Fibroblast of lung (primary cell): Measurements from ENCODE around the gene LGI1. TPM values are rescaled to one million over a fixed set of nuclear protein-coding genes. Genes with fewer than 3 reads are reported as not detected.

Source experiments
- DNase-seq, 2 donors: peaks; one replicate each; pipeline versions ENCODE4 v3.0.0 to v3.0.0-alpha.2; 2010; ENCODE audit warnings: low read depth in 2 of 2
- H2AFZ ChIP-seq: 2 replicates; pipeline ENCODE4 v1.5.1; 2012; ENCODE audit warnings: low read length, control low read depth, inconsistent platforms
- H3K27ac ChIP-seq: 2 replicates; pipeline ENCODE4 v1.5.1; 2011; ENCODE audit warnings: low read length, control low read depth; ENCODE audit not compliant: insufficient read depth
- H3K27me3 ChIP-seq: 2 replicates; pipeline ENCODE4 v1.5.1; 2011; ENCODE audit warnings: mild to moderate bottlenecking, low read length; ENCODE audit not compliant: control insufficient read depth, insufficient read depth
- H3K36me3 ChIP-seq: 2 replicates; pipeline ENCODE4 v1.5.1; 2011; ENCODE audit warnings: low read length; ENCODE audit not compliant: control insufficient read depth, insufficient read depth
- H3K4me1 ChIP-seq: 2 replicates; pipeline ENCODE4 v1.5.1; 2011; ENCODE audit warnings: low read length; ENCODE audit not compliant: control insufficient read depth, insufficient read depth; ENCODE audit errors: extremely low read depth
- H3K4me2 ChIP-seq: 2 replicates; pipeline ENCODE4 v1.5.1; 2011; ENCODE audit warnings: low read length, control low read depth; ENCODE audit not compliant: insufficient read depth; ENCODE audit errors: extremely low read depth
- H3K4me3 ChIP-seq, 4 experiments: fragments of 200-600 bp in 1 of 4; sonication (generic) in 1 of 4; replicated peaks in 1 of 4; 2 replicates each; pipeline ENCODE4 v1.5.1; 2011 to 2016; ENCODE audit warnings: low read length in 4 of 4, low read depth in 3 of 4, mild to moderate bottlenecking in 3 of 4, control low read depth in 2 of 4, inconsistent platforms in 1 of 4, mixed read lengths in 1 of 4; ENCODE audit not compliant: insufficient read depth in 1 of 4; ENCODE audit errors: control extremely low read depth in 1 of 4
- H3K79me2 ChIP-seq: 2 replicates; pipeline ENCODE4 v1.5.1; 2012; ENCODE audit warnings: mild to moderate bottlenecking, low read length, inconsistent platforms; ENCODE audit not compliant: control insufficient read depth, insufficient read depth
- H3K9ac ChIP-seq: 2 replicates; pipeline ENCODE4 v1.5.1; 2011; ENCODE audit warnings: mild to moderate bottlenecking, low read length, control low read depth; ENCODE audit not compliant: insufficient read depth
- H3K9me3 ChIP-seq: 2 replicates; pipeline ENCODE4 v1.5.1; 2012; ENCODE audit warnings: low read depth, low read length; ENCODE audit not compliant: control insufficient read depth, insufficient read depth
- H4K20me1 ChIP-seq: 2 replicates; pipeline ENCODE4 v1.5.1; 2011; ENCODE audit warnings: low read length; ENCODE audit not compliant: control insufficient read depth, insufficient read depth; ENCODE audit errors: extremely low read depth
- EZH2 ChIP-seq: IDR thresholded peaks from 2 replicates; pipeline ENCODE4 v1.5.1; 2012; ENCODE audit warnings: low read length, control low read depth, mild to moderate bottlenecking; ENCODE audit errors: missing control alignments
- polyA minus RNA-seq: library from RNA; depleted of rRNA, polyadenylated mRNA; stranded (reverse); fragments of >200 nt; gene quantifications from 2 replicates; pipeline ENCODE4 v1.2.3, GENCODE V29; 2011; ENCODE audit warnings: low replicate concordance
- polyA plus RNA-seq, 2 donors: library from polyadenylated mRNA; depleted of rRNA in 1 of 2; stranded (reverse) in 1 of 2; unstranded in 1 of 2; fragments of >200 nt; gene quantifications; 2 replicates each; pipeline ENCODE4 v1.2.1, GENCODE V29; 2011 to 2012; ENCODE audit warnings: missing spikeins in 1 of 2
- total RNA-seq: library from RNA; depleted of rRNA; stranded (reverse); fragments of >200 nt; gene quantifications from 2 replicates; pipeline ENCODE4 v1.2.1, GENCODE V29; 2014
- TF ChIP-seq, protein P1 (sequence below), 2 donors: IDR thresholded peaks in 1 of 2; conservative IDR thresholded peaks in 1 of 2; 1 replicate in 1 of 2; 2 replicates in 1 of 2; pipeline ENCODE4 v1.5.1; 2011 to 2012; ENCODE audit warnings: low read length in 2 of 2, control low read depth in 1 of 2, inconsistent platforms in 1 of 2, low read depth in 1 of 2, mild to moderate bottlenecking in 1 of 2

The LGI1 gene
- total RNA-seq (not detected in 2 replicates), polyA plus RNA-seq (not detected in 2 replicates), polyA minus RNA-seq (not detected in 2 replicates)
- not detected in 2 replicates for polyA plus RNA-seq (2012)

DNA sequence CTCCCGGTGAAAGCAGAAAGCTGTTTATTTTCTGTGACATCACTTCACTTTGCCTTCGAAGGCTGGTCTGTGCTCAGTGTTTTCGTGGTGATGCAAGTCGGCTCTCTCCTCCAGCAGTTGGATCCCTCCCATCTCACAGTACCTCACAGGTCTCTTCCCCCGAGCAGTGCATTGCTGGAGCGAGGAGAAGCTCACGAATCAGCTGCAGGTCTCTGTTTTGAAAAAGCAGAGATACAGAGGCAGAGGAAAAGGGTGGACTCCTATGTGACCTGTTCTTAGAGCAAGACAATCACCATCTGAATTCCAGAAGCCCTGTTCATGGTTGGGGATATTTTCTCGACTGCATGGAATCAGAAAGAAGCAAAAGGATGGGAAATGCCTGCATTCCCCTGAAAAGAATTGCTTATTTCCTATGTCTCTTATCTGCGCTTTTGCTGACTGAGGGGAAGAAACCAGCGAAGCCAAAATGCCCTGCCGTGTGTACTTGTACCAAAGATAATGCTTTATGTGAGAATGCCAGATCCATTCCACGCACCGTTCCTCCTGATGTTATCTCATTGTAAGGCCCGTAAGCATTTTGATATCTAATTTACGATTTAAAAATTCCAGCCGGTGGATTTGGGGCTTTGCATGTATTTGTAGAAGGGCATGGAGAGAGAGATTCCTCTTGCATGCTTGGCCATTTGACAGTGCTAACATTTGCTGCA lies at the start of gene LGI1:
TSS of gene LGI1 (plus strand) at position 136 of the 707 bp plus-strand sequence. CDS start at position 345, 209 bp downstream.
- H3K36me3 ChIP-seq = no peaks in the 10 kb centered on the region
- no peak within 1 kb of the TSS for H2AFZ ChIP-seq
- H3K9me3 ChIP-seq = no peaks in the 10 kb centered on the region
- peak within 1 kb of the TSS in 1 of 4 experiments; percentile 29 for H3K4me3 ChIP-seq
- no peaks in the 10 kb centered on the region for H4K20me1 ChIP-seq
- TF ChIP-seq EZH2 = no peak
- TF ChIP-seq, protein P1, sequence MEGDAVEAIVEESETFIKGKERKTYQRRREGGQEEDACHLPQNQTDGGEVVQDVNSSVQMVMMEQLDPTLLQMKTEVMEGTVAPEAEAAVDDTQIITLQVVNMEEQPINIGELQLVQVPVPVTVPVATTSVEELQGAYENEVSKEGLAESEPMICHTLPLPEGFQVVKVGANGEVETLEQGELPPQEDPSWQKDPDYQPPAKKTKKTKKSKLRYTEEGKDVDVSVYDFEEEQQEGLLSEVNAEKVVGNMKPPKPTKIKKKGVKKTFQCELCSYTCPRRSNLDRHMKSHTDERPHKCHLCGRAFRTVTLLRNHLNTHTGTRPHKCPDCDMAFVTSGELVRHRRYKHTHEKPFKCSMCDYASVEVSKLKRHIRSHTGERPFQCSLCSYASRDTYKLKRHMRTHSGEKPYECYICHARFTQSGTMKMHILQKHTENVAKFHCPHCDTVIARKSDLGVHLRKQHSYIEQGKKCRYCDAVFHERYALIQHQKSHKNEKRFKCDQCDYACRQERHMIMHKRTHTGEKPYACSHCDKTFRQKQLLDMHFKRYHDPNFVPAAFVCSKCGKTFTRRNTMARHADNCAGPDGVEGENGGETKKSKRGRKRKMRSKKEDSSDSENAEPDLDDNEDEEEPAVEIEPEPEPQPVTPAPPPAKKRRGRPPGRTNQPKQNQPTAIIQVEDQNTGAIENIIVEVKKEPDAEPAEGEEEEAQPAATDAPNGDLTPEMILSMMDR (conservative IDR thresholded peaks at IDR 0.05 in 1 of 2, IDR thresholded peaks at IDR 0.05 in 1 of 2; ENCODE audit: low read depth in 1 of 2, low read length in 2 of 2) = no peak
- peaks cover 7% of the 10 kb centered on the region for H3K27me3 ChIP-seq
- H3K27ac ChIP-seq = no peak within 1 kb of the TSS
- peak in 1 of 2 donors; percentile 25 for DNase-seq
- H3K79me2 ChIP-seq = no peaks in the 10 kb centered on the region
- no peak within 1 kb of the TSS for H3K9ac ChIP-seq
- no peak within 1 kb of the TSS for H3K4me2 ChIP-seq
- H3K4me1 ChIP-seq = no peaks in the 10 kb centered on the region

DNA sequence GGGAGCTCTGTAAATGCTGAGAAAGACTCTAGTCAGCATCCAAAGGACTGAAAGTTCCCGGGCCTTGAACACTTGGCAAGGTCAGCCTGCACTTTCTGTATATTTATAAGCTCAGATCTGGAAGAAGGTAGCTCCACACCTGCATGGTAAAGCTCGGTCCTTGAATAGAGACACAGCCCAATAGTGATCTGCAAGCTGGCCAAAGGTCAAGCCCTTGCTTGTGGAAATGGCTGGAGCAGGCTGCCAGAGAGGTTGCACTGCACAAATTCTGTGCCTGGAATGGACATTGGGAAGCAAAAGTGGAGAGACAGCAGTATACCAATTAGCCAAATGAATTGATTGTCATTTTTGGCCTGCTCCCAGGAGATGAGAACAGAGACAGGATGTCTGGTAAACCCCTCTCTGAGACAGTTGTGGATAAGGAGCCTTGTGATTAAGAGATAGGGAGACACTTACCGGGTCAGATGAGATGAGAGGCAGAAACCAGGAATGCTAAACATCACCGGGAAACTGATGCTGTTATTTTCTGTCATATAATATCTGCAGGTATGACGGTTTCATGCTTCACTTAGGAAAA lies 47.3 kb upstream of the LGI1 start:
- no peak for DNase-seq
- Histone ChIP-seq H3K27ac (no peak overlapping the region), H3K4me3 (no peak overlapping the region), H3K4me1 (no peaks in the 10 kb centered on the region), H3K79me2 (no peaks in the 10 kb centered on the region), H4K20me1 (no peaks in the 10 kb centered on the region), H3K27me3 (peaks cover 3% of the 10 kb centered on the region), H2AFZ (no peak overlapping the region), H3K36me3 (no peaks in the 10 kb centered on the region), H3K9ac (no peak overlapping the region), H3K9me3 (no peaks in the 10 kb centered on the region), H3K4me2 (no peak overlapping the region)
- no peak for TF ChIP-seq EZH2
- TF ChIP-seq, protein P1 (conservative IDR thresholded peaks at IDR 0.05 in 1 of 2, IDR thresholded peaks at IDR 0.05 in 1 of 2; ENCODE audit: low read depth in 1 of 2, low read length in 2 of 2) = no peak

DNA sequence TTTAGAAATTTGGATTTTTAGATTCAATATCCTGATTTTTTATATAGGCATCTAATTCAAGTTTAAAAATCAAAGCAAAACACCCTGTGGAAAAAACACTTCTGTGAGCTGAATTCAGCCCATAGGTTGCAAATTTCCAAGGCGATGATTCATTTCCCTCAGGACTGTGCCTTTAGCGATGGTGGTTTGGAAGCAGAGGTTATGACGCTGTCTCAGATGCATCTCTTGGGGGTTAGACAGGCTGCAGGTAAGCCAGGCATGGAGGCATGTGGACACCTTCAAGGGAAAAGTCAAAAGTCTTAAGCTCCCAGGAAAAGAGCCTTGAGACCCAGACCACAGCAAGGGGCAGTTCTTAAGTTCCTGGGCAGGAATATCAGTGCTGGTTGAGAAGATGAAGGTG lies 45.8 kb upstream of the LGI1 start:
- H3K4me2 ChIP-seq = no peak overlapping the region
- no peak overlapping the region for H2AFZ ChIP-seq
- H3K36me3 ChIP-seq = no peaks in the 10 kb centered on the region
- no peak overlapping the region for H3K9ac ChIP-seq
- H3K79me2 ChIP-seq = no peaks in the 10 kb centered on the region
- no peaks in the 10 kb centered on the region for H4K20me1 ChIP-seq
- no peaks in the 10 kb centered on the region for H3K9me3 ChIP-seq
- H3K4me3 ChIP-seq = no peak overlapping the region
- TF ChIP-seq EZH2 = no peak
- TF ChIP-seq, protein P1 (conservative IDR thresholded peaks at IDR 0.05 in 1 of 2, IDR thresholded peaks at IDR 0.05 in 1 of 2; ENCODE audit: low read depth in 1 of 2, low read length in 2 of 2) = no peak
- peaks cover 3% of the 10 kb centered on the region for H3K27me3 ChIP-seq
- no peak overlapping the region for H3K27ac ChIP-seq
- no peaks in the 10 kb centered on the region for H3K4me1 ChIP-seq
- peak in 1 of 2 donors; percentile 14 for DNase-seq
